Caco-2 (cell line): ENCODE measurements around the gene TRNAU1AP. TPM values are rescaled to one million over a fixed set of nuclear protein-coding genes. Genes with fewer than 3 reads are reported as not detected.
"Not testable (repeated sequence)": the region's sequence is repeated elsewhere in the genome, so short reads cannot be mapped to it uniquely, and the experiment has no call there.

Source experiments
- BruUV-seq: library from RNA; stranded (reverse); fragments of 400-500 nt; replicated peaks from 2 replicates; lab custom pipeline; 2021; lab: Mats Ljungman, UMichigan
- CTCF ChIA-PET: fragments of 300-600 bp; sonication (Branson Sonifier 250); formaldehyde crosslinking; loops from one replicate; lab custom pipeline; 2022; ENCODE audit warnings: antibody characterized with exemption; lab: Charles Lee
- POLR2A ChIA-PET: fragments of 300-600 bp; sonication (Branson Sonifier 250); formaldehyde crosslinking; loops from one replicate; lab custom pipeline; 2022; ENCODE audit warnings: antibody characterized with exemption; lab: Charles Lee
- DNase-seq, 2 experiments: peaks; one replicate each; pipeline versions ENCODE4 v3.0.0 to v3.0.0-alpha.2; 2020 to 2022
- H3K27me3 ChIP-seq: replicated peaks from 2 replicates; pipeline ENCODE4 v1.6.0; 2011; ENCODE audit warnings: low read length; ENCODE audit not compliant: control insufficient read depth, insufficient read depth
- H3K36me3 ChIP-seq: 2 replicates; pipeline ENCODE4 v1.5.1; 2011; ENCODE audit warnings: low read length; ENCODE audit not compliant: control insufficient read depth, insufficient read depth
- H3K4me1 ChIP-seq: fragments of 250-450 bp; sonication (Bioruptor Pico); 2 replicates; pipeline ENCODE4 v1.5.1; 2020; ENCODE audit warnings: mild to moderate bottlenecking
- H3K4me3 ChIP-seq: 2 replicates; pipeline ENCODE4 v1.5.1; 2011; ENCODE audit warnings: low read depth, mild to moderate bottlenecking, control low read depth, low read length
- H3K9me3 ChIP-seq: fragments of 250-450 bp; sonication (Bioruptor Pico); 2 replicates; pipeline ENCODE4 v1.5.1; 2020; ENCODE audit warnings: mild to moderate bottlenecking, moderate library complexity
- H3K27ac Mint-ChIP-seq: one replicate; pipeline ENCODE4 v1.8.0; 2022; ENCODE audit warnings: mixed read lengths; ENCODE audit not compliant: unreplicated experiment
- H3K27me3 Mint-ChIP-seq: one replicate; pipeline ENCODE4 v1.8.0; 2022; ENCODE audit warnings: mixed read lengths; ENCODE audit not compliant: insufficient read depth, unreplicated experiment
- H3K36me3 Mint-ChIP-seq: one replicate; pipeline ENCODE4 v1.8.0; 2022; ENCODE audit warnings: mild to moderate bottlenecking, mixed read lengths; ENCODE audit not compliant: insufficient read depth, unreplicated experiment
- H3K4me1 Mint-ChIP-seq: one replicate; pipeline ENCODE4 v1.8.0; 2022; ENCODE audit warnings: low read depth, mixed read lengths; ENCODE audit not compliant: unreplicated experiment
- H3K4me3 Mint-ChIP-seq: one replicate; pipeline ENCODE4 v1.8.0; 2022; ENCODE audit warnings: mild to moderate bottlenecking, moderate library complexity, mixed read lengths; ENCODE audit not compliant: unreplicated experiment
- H3K9me3 Mint-ChIP-seq: one replicate; pipeline ENCODE4 v1.8.0; 2022; ENCODE audit warnings: mixed read lengths; ENCODE audit not compliant: unreplicated experiment
- CTCF ChIP-seq, 2 experiments: fragments of 200-600 bp in 1 of 2; IDR thresholded peaks; 1 replicate in 1 of 2; 2 replicates in 1 of 2; pipeline versions ENCODE4 v1.5.1 to v1.8.0; 2011 to 2022; ENCODE audit warnings: antibody characterized with exemption in 1 of 2, control low read depth in 1 of 2, inconsistent platforms in 1 of 2, low read depth in 1 of 2, low read length in 1 of 2, mild to moderate bottlenecking in 1 of 2, moderate library complexity in 1 of 2; ENCODE audit not compliant: insufficient read depth in 1 of 2, severe bottlenecking in 1 of 2, unreplicated experiment in 1 of 2
- intact Hi-C: fragments of 100-400 bp; cut with micrococcal nuclease; formaldehyde crosslinking; loops from one replicate; pipeline ENCODE4 v1.10.0; 2022; ENCODE audit not compliant: unreplicated experiment
- total RNA-seq: library from RNA; stranded (reverse); gene quantifications from 2 replicates; pipeline ENCODE4 v1.2.3, GENCODE V29; 2022

TRNAU1AP gene
- total RNA-seq, 1 experiment from 2014 or later = 23.1 TPM

GRCh38 chr1:28591708-28592320 lies 38.9 kb downstream of the TRNAU1AP start, which contains the start of gene RAB42:
TSS of gene RAB42 (plus strand) at chr1:28592265. CDS start at chr1:28592512, 247 bp downstream.
- no peaks in the 10 kb centered on the region for H3K9me3 ChIP-seq
- no peak within 1 kb of the TSS for H3K27ac Mint-ChIP-seq
- intact Hi-C loops = no loop called here
- H3K4me1 Mint-ChIP-seq = no peaks in the 10 kb centered on the region
- no peak for TF ChIP-seq CTCF (IDR thresholded peaks at IDR 0.05; ENCODE audit: insufficient read depth in 1 of 2, low read depth in 1 of 2, low read length in 1 of 2, severe bottlenecking in 1 of 2, unreplicated experiment in 1 of 2)
- peaks cover 5% of the 10 kb centered on the region for H3K36me3 Mint-ChIP-seq
- BruUV-seq = no TSS peak
- no peaks in the 10 kb centered on the region; the same call in 1 of the 2 replicates for H3K4me1 ChIP-seq
- ChIA-PET POLR2A (interaction anchor here (0.5 to 1.3 kb wide), 2 partner anchors 10 to 73 kb away, joined by 4 to 9 read pairs; no protein-coding TSS in a partner anchor), CTCF (no interaction called here)
- no peaks in the 10 kb centered on the region for H3K9me3 Mint-ChIP-seq
- H3K27me3 Mint-ChIP-seq = no peaks in the 10 kb centered on the region
- H3K4me3 Mint-ChIP-seq = peak within 1 kb of the TSS; percentile 75
- peak within 1 kb of the TSS; percentile 48 for H3K4me3 ChIP-seq
- no peaks in the 10 kb centered on the region for H3K36me3 ChIP-seq
- DNase-seq = peak in 1 of 2 experiments; percentile 19
- no peaks in the 10 kb centered on the region for H3K27me3 ChIP-seq

- peak overlapping the region; percentile 75 for H3K4me3 Mint-ChIP-seq
- CTCF ChIA-PET = no interaction called here
Measured at GRCh38 chr1:28592321-28593071, 39.6 kb downstream of the TRNAU1AP start.

GRCh38 chr1:28593988-28594356 lies 41.1 kb downstream of the TRNAU1AP start:
- H3K36me3 ChIP-seq, H3K4me1 ChIP-seq, H3K9me3 Mint-ChIP-seq, H3K36me3 Mint-ChIP-seq, CTCF ChIA-PET, BruUV-seq, POLR2A ChIA-PET, intact Hi-C loops, H3K27me3 Mint-ChIP-seq, H3K4me3 ChIP-seq, H3K4me3 Mint-ChIP-seq, H3K4me1 Mint-ChIP-seq, DNase-seq, H3K27ac Mint-ChIP-seq, H3K27me3 ChIP-seq, H3K9me3 ChIP-seq: not testable (repeated sequence)

More at GRCh38 chr1:28592321-28593071, 39.6 kb downstream of the TRNAU1AP start:
- intact Hi-C loops = no loop called here
- Mint-ChIP-seq H3K36me3 (peaks cover 5% of the 10 kb centered on the region), H3K4me1 (no peaks in the 10 kb centered on the region), H3K27ac (no peak overlapping the region), H3K9me3 (no peaks in the 10 kb centered on the region), H3K27me3 (no peaks in the 10 kb centered on the region)
- POLR2A ChIA-PET = interaction anchor here (0.5 to 1.3 kb wide), 2 partner anchors 11 to 74 kb away, joined by 4 to 9 read pairs; no protein-coding TSS in a partner anchor
- Histone ChIP-seq H3K4me3 (peak overlapping the region; percentile 48), H3K36me3 (no peaks in the 10 kb centered on the region), H3K9me3 (no peaks in the 10 kb centered on the region), H3K27me3 (no peaks in the 10 kb centered on the region), H3K4me1 (no peaks in the 10 kb centered on the region; the same call in 1 of the 2 replicates)
- no TSS peak for BruUV-seq
- no peak for TF ChIP-seq CTCF (IDR thresholded peaks at IDR 0.05; ENCODE audit: insufficient read depth in 1 of 2, low read depth in 1 of 2, low read length in 1 of 2, severe bottlenecking in 1 of 2, unreplicated experiment in 1 of 2)
- peak in 1 of 2 experiments; percentile 24 for DNase-seq

- H3K4me1 ChIP-seq, POLR2A ChIA-PET, H3K36me3 Mint-ChIP-seq, H3K9me3 Mint-ChIP-seq, H3K4me3 ChIP-seq, H3K27me3 Mint-ChIP-seq, H3K9me3 ChIP-seq, H3K4me3 Mint-ChIP-seq, H3K27ac Mint-ChIP-seq, H3K36me3 ChIP-seq, H3K27me3 ChIP-seq, H3K4me1 Mint-ChIP-seq, CTCF ChIA-PET, BruUV-seq, DNase-seq, intact Hi-C loops: not testable (repeated sequence)
Measured at GRCh38 chr1:28594686-28595411, 42.0 kb downstream of the TRNAU1AP start.
